Astrocyte (in vitro differentiated cells and primary cell): ENCODE measurements around the gene TIAM2. TPM values are rescaled to one million over a fixed set of nuclear protein-coding genes. Genes with fewer than 3 reads are reported as not detected.
A peak's percentile ranks its signal among the peaks of the same experiment; 100 is the strongest.

ENCODE experiments used
- DNase-seq: peaks from one replicate; pipeline ENCODE4 v3.0.0-alpha.2; 2010; ENCODE audit warnings: low read depth
- FAIRE-seq: peaks from 2 replicates; lab custom pipeline; 2011; peaks lifted over from hg19 to GRCh38; lab: Jason Lieb, UNC
- H2AFZ ChIP-seq: 2 replicates; pipeline ENCODE4 v1.6.0; 2012; ENCODE audit warnings: low read depth, low read length, inconsistent platforms
- H3K27ac ChIP-seq: 2 replicates; pipeline ENCODE4 v1.5.1; 2011; ENCODE audit warnings: low read depth, low read length, inconsistent platforms
- H3K27me3 ChIP-seq: 2 replicates; pipeline ENCODE4 v1.6.0; 2011; ENCODE audit warnings: low read length, inconsistent platforms; ENCODE audit not compliant: insufficient read depth
- H3K36me3 ChIP-seq: 2 replicates; pipeline ENCODE4 v1.5.1; 2011; ENCODE audit warnings: low read length, inconsistent platforms; ENCODE audit not compliant: insufficient read depth
- H3K4me1 ChIP-seq: 2 replicates; pipeline ENCODE4 v1.5.1; 2011; ENCODE audit warnings: low read length, inconsistent platforms; ENCODE audit not compliant: insufficient read depth
- H3K4me2 ChIP-seq: 2 replicates; pipeline ENCODE4 v1.6.0; 2012; ENCODE audit warnings: low read length, inconsistent platforms
- H3K4me3 ChIP-seq: 2 replicates; pipeline ENCODE4 v1.5.1; 2011; ENCODE audit warnings: low read depth, mild to moderate bottlenecking, low read length, inconsistent platforms; ENCODE audit not compliant: insufficient read depth
- H3K79me2 ChIP-seq: 2 replicates; pipeline ENCODE4 v1.6.0; 2012; ENCODE audit warnings: mild to moderate bottlenecking, low read length, inconsistent platforms; ENCODE audit not compliant: insufficient read depth
- H3K9ac ChIP-seq: 2 replicates; pipeline ENCODE4 v1.6.0; 2012; ENCODE audit warnings: mild to moderate bottlenecking, low read length, inconsistent platforms
- H3K9me3 ChIP-seq: 2 replicates; pipeline ENCODE4 v1.5.1; 2012; ENCODE audit warnings: low read depth, mild to moderate bottlenecking, low read length, inconsistent platforms; ENCODE audit not compliant: insufficient read depth
- H4K20me1 ChIP-seq: 2 replicates; pipeline ENCODE4 v1.6.0; 2012; ENCODE audit warnings: low read length, inconsistent platforms; ENCODE audit not compliant: insufficient read depth
- H3K27ac Mint-ChIP-seq: one replicate; pipeline ENCODE4 v1.8.0; 2021; ENCODE audit warnings: mild to moderate bottlenecking, mixed read lengths; ENCODE audit not compliant: unreplicated experiment
- H3K27me3 Mint-ChIP-seq: one replicate; pipeline ENCODE4 v1.8.0; 2021; ENCODE audit warnings: low read depth, mixed read lengths; ENCODE audit not compliant: unreplicated experiment
- H3K36me3 Mint-ChIP-seq: one replicate; pipeline ENCODE4 v1.8.0; 2021; ENCODE audit warnings: low read depth, mixed read lengths; ENCODE audit not compliant: unreplicated experiment
- H3K4me1 Mint-ChIP-seq: one replicate; pipeline ENCODE4 v1.8.0; 2021; ENCODE audit warnings: low read depth, mixed read lengths; ENCODE audit not compliant: unreplicated experiment
- H3K4me3 Mint-ChIP-seq: one replicate; pipeline ENCODE4 v1.8.0; 2021; ENCODE audit warnings: mild to moderate bottlenecking, moderate library complexity, mixed read lengths; ENCODE audit not compliant: unreplicated experiment
- H3K9me3 Mint-ChIP-seq: one replicate; pipeline ENCODE4 v1.8.0; 2021; ENCODE audit warnings: mild to moderate bottlenecking, mixed read lengths; ENCODE audit not compliant: unreplicated experiment
- EZH2 ChIP-seq: IDR thresholded peaks from 2 replicates; pipeline ENCODE4 v1.6.1; 2012; ENCODE audit warnings: mild to moderate bottlenecking, low read length, inconsistent platforms; ENCODE audit not compliant: insufficient read depth
- total RNA-seq: library from RNA; stranded (reverse); gene quantifications from 2 replicates; pipeline ENCODE4 v1.2.1, GENCODE V29; 2021
- TF ChIP-seq, protein P1 (sequence below): IDR thresholded peaks from 2 replicates; pipeline ENCODE4 v1.5.1; 2011; ENCODE audit warnings: low read depth, mild to moderate bottlenecking, inconsistent platforms, low read length, moderate library complexity; ENCODE audit not compliant: insufficient read depth

Gene TIAM2
- total RNA-seq, 1 donor from 2014 or later, result 23.6 TPM

DNA sequence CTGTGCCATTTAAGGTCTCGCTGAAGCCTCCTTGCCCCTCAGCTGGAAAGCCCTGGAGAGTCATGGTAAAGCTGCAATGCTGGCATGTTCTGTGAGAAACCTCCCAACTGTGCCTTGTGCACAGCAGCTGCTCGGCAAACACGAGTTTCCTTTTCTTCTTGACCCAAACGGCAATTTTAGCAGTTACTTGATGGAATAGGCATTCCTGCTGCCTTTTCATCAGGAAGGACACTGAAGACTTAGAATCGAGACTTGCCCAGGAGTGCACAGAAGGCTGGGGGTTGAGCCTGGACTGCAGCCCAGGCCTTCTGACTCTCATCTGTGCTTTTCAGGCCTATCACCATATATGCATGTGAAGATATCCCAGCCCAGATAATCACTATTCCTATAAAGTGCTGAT lies 240.0 kb downstream of the TIAM2 start:
- no peaks in the 10 kb centered on the region for H3K27me3 ChIP-seq
- no peak overlapping the region for H3K27ac ChIP-seq
- Mint-ChIP-seq H3K36me3 (peaks cover 40% of the 10 kb centered on the region), H3K9me3 (peaks cover 15% of the 10 kb centered on the region), H3K4me3 (no peak overlapping the region), H3K4me1 (peaks cover 4% of the 10 kb centered on the region), H3K27ac (no peak overlapping the region), H3K27me3 (no peaks in the 10 kb centered on the region)
- no peak for TF ChIP-seq EZH2
- TF ChIP-seq, protein P1, sequence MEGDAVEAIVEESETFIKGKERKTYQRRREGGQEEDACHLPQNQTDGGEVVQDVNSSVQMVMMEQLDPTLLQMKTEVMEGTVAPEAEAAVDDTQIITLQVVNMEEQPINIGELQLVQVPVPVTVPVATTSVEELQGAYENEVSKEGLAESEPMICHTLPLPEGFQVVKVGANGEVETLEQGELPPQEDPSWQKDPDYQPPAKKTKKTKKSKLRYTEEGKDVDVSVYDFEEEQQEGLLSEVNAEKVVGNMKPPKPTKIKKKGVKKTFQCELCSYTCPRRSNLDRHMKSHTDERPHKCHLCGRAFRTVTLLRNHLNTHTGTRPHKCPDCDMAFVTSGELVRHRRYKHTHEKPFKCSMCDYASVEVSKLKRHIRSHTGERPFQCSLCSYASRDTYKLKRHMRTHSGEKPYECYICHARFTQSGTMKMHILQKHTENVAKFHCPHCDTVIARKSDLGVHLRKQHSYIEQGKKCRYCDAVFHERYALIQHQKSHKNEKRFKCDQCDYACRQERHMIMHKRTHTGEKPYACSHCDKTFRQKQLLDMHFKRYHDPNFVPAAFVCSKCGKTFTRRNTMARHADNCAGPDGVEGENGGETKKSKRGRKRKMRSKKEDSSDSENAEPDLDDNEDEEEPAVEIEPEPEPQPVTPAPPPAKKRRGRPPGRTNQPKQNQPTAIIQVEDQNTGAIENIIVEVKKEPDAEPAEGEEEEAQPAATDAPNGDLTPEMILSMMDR, result no peak
- no peak overlapping the region for H3K4me3 ChIP-seq
- peak overlapping the region; percentile 19 for H2AFZ ChIP-seq
- no peak for FAIRE-seq
- H3K36me3 ChIP-seq, result no peaks in the 10 kb centered on the region
- peaks cover 3% of the 10 kb centered on the region for H3K9me3 ChIP-seq
- H3K79me2 ChIP-seq, result no peaks in the 10 kb centered on the region
- DNase-seq, result peak; percentile 26
- H3K9ac ChIP-seq, result no peak overlapping the region
- H3K4me1 ChIP-seq, result no peaks in the 10 kb centered on the region
- H4K20me1 ChIP-seq, result no peaks in the 10 kb centered on the region
- H3K4me2 ChIP-seq, result no peak overlapping the region

DNA sequence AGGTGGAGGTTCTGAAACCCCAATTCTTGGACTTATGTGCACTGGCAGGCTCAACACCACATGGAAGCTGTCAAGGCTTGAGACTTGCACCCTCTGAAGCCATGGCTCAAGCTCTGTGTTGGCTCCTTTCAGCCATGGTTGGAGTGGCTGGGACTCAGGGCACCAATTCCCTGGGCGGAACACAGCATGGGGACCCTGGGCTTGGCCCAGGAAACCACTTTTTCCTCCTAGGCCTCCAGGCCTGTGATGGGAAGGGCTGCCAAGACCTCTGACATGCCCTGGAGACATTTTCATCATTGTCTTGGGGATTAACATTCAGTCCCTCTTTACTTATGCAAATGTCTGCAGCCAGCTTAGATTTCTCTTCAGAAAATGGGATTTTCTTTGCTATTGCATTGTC lies 242.5 kb downstream of the TIAM2 start:
- Histone ChIP-seq H3K27ac (no peak overlapping the region), H4K20me1 (no peaks in the 10 kb centered on the region), H3K4me3 (no peak overlapping the region), H3K9me3 (peaks cover 3% of the 10 kb centered on the region), H3K4me1 (no peaks in the 10 kb centered on the region), H3K4me2 (no peak overlapping the region), H3K9ac (no peak overlapping the region), H3K36me3 (no peaks in the 10 kb centered on the region), H3K27me3 (no peaks in the 10 kb centered on the region), H3K79me2 (no peaks in the 10 kb centered on the region), H2AFZ (no peak overlapping the region)
- Mint-ChIP-seq H3K4me3 (no peak overlapping the region), H3K9me3 (peaks cover 13% of the 10 kb centered on the region), H3K27ac (no peak overlapping the region), H3K36me3 (peaks cover 46% of the 10 kb centered on the region), H3K4me1 (peaks cover 4% of the 10 kb centered on the region), H3K27me3 (no peaks in the 10 kb centered on the region)
- DNase-seq (no peak), FAIRE-seq (peak; percentile 23)
- TF ChIP-seq, protein P1, result no peak
- TF ChIP-seq EZH2, result no peak

DNA sequence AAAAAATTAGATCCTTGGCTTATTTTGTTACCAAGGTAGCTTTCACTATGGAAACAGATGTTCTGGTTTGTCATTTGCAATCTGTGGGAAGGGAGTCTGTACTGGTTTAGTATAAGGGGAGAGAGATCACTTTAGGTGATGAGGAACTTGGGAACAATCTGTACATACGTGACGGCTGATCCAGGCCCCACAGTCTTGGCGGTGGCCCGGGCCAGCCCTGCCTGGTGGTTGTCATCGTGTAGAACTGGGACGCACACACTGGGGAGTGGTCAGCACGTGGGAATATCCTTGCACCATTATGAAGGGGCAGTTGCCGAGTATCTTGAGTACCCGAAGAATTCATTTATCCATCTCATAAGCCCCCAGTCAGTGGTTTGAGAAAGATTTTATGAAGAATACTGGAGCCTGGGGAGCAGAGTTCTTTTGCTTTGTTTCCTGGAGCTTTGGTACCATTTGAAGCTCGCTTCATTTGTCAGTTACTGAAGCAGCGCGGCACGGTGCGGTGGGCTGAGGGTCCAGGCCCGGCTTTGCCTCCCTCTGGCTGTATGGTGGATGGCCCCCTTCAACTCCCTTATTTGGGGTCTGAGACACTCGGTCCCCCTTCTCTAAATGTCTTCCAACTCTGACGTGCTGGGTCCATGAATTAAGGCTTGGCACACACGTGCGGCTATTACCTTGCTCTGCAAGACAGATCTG lies 245.9 kb downstream of the TIAM2 start:
- no peaks in the 10 kb centered on the region for H4K20me1 ChIP-seq
- TF ChIP-seq, protein P1, result no peak
- TF ChIP-seq EZH2, result no peak
- H3K9ac ChIP-seq, result no peak overlapping the region
- peaks cover 3% of the 10 kb centered on the region for H3K9me3 ChIP-seq
- H3K27ac Mint-ChIP-seq, result peak overlapping the region; percentile 56
- no peak for DNase-seq
- H3K27ac ChIP-seq, result no peak overlapping the region
- FAIRE-seq, result no peak
- no peak overlapping the region for H3K4me3 ChIP-seq
- peaks cover 13% of the 10 kb centered on the region for H3K9me3 Mint-ChIP-seq
- H3K4me2 ChIP-seq, result no peak overlapping the region
- no peaks in the 10 kb centered on the region for H3K27me3 Mint-ChIP-seq
- H3K27me3 ChIP-seq, result no peaks in the 10 kb centered on the region
- no peaks in the 10 kb centered on the region for H3K36me3 ChIP-seq
- no peak overlapping the region for H3K4me3 Mint-ChIP-seq
- no peaks in the 10 kb centered on the region for H3K79me2 ChIP-seq
- peaks cover 55% of the 10 kb centered on the region for H3K36me3 Mint-ChIP-seq
- H2AFZ ChIP-seq, result no peak overlapping the region
- no peaks in the 10 kb centered on the region for H3K4me1 ChIP-seq
- peaks cover 9% of the 10 kb centered on the region for H3K4me1 Mint-ChIP-seq
